SK-N-SH (cell line): ENCODE results near the gene HS1BP3. TPM values are rescaled to one million over a fixed set of nuclear protein-coding genes. Genes with fewer than 3 reads are reported as not detected.

Source experiments
- CTCF ChIA-PET: fragments of 300-600, 350-600 bp; formaldehyde crosslinking; extraction: SDS; loops from one replicate; lab custom pipeline; 2021; lab: Yijun Ruan, JAX
- POLR2A ChIA-PET: fragments of 350-600 bp; sonication (Branson Sonifier 250); formaldehyde crosslinking; extraction: SDS; loops from one replicate; lab custom pipeline; 2020; ENCODE audit warnings: antibody characterized with exemption, inconsistent platforms; lab: Yijun Ruan, JAX
- DNase-seq: peaks from one replicate; pipeline ENCODE4 v3.0.0; 2012
- H2AFZ ChIP-seq: fragments of 200-600 bp; sonication (generic); 2 replicates; pipeline ENCODE4 v1.8.1; 2016; ENCODE audit warnings: antibody characterized with exemption, mild to moderate bottlenecking, low read depth
- H3F3A ChIP-seq: fragments of 200-600 bp; sonication (generic); replicated peaks from 2 replicates; pipeline ENCODE3; 2016; ENCODE audit warnings: antibody characterized with exemption, mild to moderate bottlenecking; ENCODE audit not compliant: insufficient read depth
- H3K27ac ChIP-seq, 2 experiments: fragments of 200-500 bp in 1 of 2; fragments of 200-600 bp in 1 of 2; sonication (Bioruptor generic) in 1 of 2; sonication (generic), shearing (Covaris generic) in 1 of 2; 2 replicates each; pipeline versions ENCODE4 v1.5.1 to v1.6.1; 2014 to 2016; ENCODE audit warnings: low read depth in 2 of 2, inconsistent platforms in 1 of 2, low read length in 1 of 2, mild to moderate bottlenecking in 1 of 2, mixed read lengths in 1 of 2
- H3K27me3 ChIP-seq: fragments of 200-600 bp; sonication (generic), shearing (Covaris generic); 2 replicates; pipeline ENCODE4 v1.6.1; 2016; ENCODE audit warnings: mixed run types; ENCODE audit not compliant: insufficient read depth
- H3K36me3 ChIP-seq, 2 experiments: fragments of 200-500 bp in 1 of 2; fragments of 200-600 bp in 1 of 2; sonication (Bioruptor generic) in 1 of 2; sonication (generic) in 1 of 2; replicated peaks in 1 of 2; 2 replicates each; pipeline versions ENCODE3 to v1.5.1; 2014 to 2016; ENCODE audit warnings: low read length in 1 of 2, mild to moderate bottlenecking in 1 of 2; ENCODE audit not compliant: insufficient read depth in 2 of 2, control insufficient read depth in 1 of 2
- H3K4me1 ChIP-seq, 2 experiments: fragments of 200-500 bp in 1 of 2; fragments of 200-600 bp in 1 of 2; sonication (Bioruptor generic) in 1 of 2; sonication (generic), shearing (Covaris generic) in 1 of 2; 2 replicates each; pipeline versions ENCODE4 v1.5.1 to v1.6.1; 2014 to 2016; ENCODE audit warnings: low read depth in 1 of 2, low read length in 1 of 2, mixed run types in 1 of 2; ENCODE audit not compliant: insufficient read depth in 2 of 2, control insufficient read depth in 1 of 2
- H3K4me2 ChIP-seq: fragments of 200-600 bp; sonication (generic), shearing (Covaris generic); 2 replicates; pipeline ENCODE4 v1.6.1; 2017; ENCODE audit warnings: mixed run types
- H3K4me3 ChIP-seq, 2 experiments: fragments of 200-500 bp in 1 of 2; fragments of 200-600 bp in 1 of 2; sonication (Bioruptor generic) in 1 of 2; sonication (generic), shearing (Covaris generic) in 1 of 2; 2 replicates each; pipeline versions ENCODE4 v1.5.1 to v1.8.1; 2014 to 2016; ENCODE audit warnings: low read depth in 2 of 2, inconsistent platforms in 1 of 2, low read length in 1 of 2, mild to moderate bottlenecking in 1 of 2, mixed read lengths in 1 of 2, moderate library complexity in 1 of 2
- H3K79me2 ChIP-seq: fragments of 200-600 bp; sonication (generic); 2 replicates; pipeline ENCODE4 v1.8.1; 2017; ENCODE audit warnings: mild to moderate bottlenecking; ENCODE audit not compliant: insufficient read depth
- H3K9ac ChIP-seq: fragments of 200-600 bp; sonication (generic); 2 replicates; pipeline ENCODE4 v1.6.1; 2017; ENCODE audit warnings: mixed run types
- H3K9me2 ChIP-seq: fragments of 200-600 bp; sonication (generic); 2 replicates; pipeline ENCODE4 v1.6.1; 2017; ENCODE audit warnings: mixed run types
- H3K9me3 ChIP-seq: fragments of 200-600 bp; sonication (generic); 2 replicates; pipeline ENCODE4 v1.6.1; 2017; ENCODE audit warnings: mixed run types, mild to moderate bottlenecking, moderate library complexity
- H4K20me1 ChIP-seq: fragments of 200-600 bp; sonication (generic); 2 replicates; pipeline ENCODE4 v1.6.1; 2017; ENCODE audit warnings: mild to moderate bottlenecking, mixed run types; ENCODE audit not compliant: insufficient read depth
- ELF1 ChIP-seq: IDR thresholded peaks from 2 replicates; pipeline ENCODE4 v1.4.0; 2012
- EZH2phosphoT487 ChIP-seq: fragments of 200-600 bp; sonication (generic); IDR thresholded peaks from 2 replicates; pipeline ENCODE4 v1.6.1; 2017; ENCODE audit warnings: low read depth, mixed run types, mild to moderate bottlenecking, antibody characterized with exemption, moderate library complexity, borderline replicate concordance
- FOSL2 ChIP-seq: IDR thresholded peaks from 2 replicates; pipeline ENCODE4 v1.4.0; 2012; ENCODE audit warnings: low read depth, mild to moderate bottlenecking, moderate library complexity, borderline replicate concordance
- FOXM1 ChIP-seq: IDR thresholded peaks from 2 replicates; pipeline ENCODE4 v1.4.0; 2012; ENCODE audit warnings: low read depth, mild to moderate bottlenecking
- MAX ChIP-seq: IDR thresholded peaks from 2 replicates; pipeline ENCODE4 v1.4.0; 2012; ENCODE audit warnings: low read depth
- MEF2A ChIP-seq: IDR thresholded peaks from 2 replicates; pipeline ENCODE4 v1.4.0; 2012; ENCODE audit warnings: low read depth, borderline replicate concordance
- POLR2AphosphoS5 ChIP-seq: IDR thresholded peaks from 2 replicates; pipeline ENCODE4 v1.6.1; 2012; ENCODE audit warnings: low read depth, low read length
- RFX5 ChIP-seq: IDR thresholded peaks from 2 replicates; pipeline ENCODE4 v1.6.1; 2012; ENCODE audit warnings: mild to moderate bottlenecking, improper control_type of control experiment, low read length
- SMC3 ChIP-seq: IDR thresholded peaks from 2 replicates; pipeline ENCODE4 v1.6.1; 2012; ENCODE audit warnings: low read depth, low read length, improper control_type of control experiment
- TEAD4 ChIP-seq: IDR thresholded peaks from 2 replicates; pipeline ENCODE4 v1.4.0; 2012; ENCODE audit warnings: mild to moderate bottlenecking, borderline replicate concordance; ENCODE audit not compliant: insufficient read depth
- WGBS: methylation state at CpG from one replicate; pipeline ENCODE4 v1.1.6; 2017; ENCODE audit warnings: low lambda C conversion rate; 5-methylcytosine and 5-hydroxymethylcytosine counted together
- polyA plus RNA-seq, 3 experiments: library from polyadenylated mRNA; depleted of rRNA; stranded (reverse); fragments of >200 nt; gene quantifications; 2 replicates each; pipeline ENCODE4 v1.2.3, GENCODE V29; 2012
- TF ChIP-seq, protein P1 (sequence below): IDR thresholded peaks from 2 replicates; pipeline ENCODE4 v1.4.0; 2012; ENCODE audit warnings: low read depth, borderline replicate concordance
- TF ChIP-seq, protein P2 (sequence below): IDR thresholded peaks from 2 replicates; pipeline ENCODE4; 2012
- TF ChIP-seq, protein P3 (sequence below): fragments of 200-600 bp; sonication (generic); IDR thresholded peaks from 2 replicates; pipeline ENCODE4 v1.6.1; 2017; ENCODE audit warnings: antibody characterized with exemption, mild to moderate bottlenecking, moderate library complexity

Gene HS1BP3
- polyA plus RNA-seq, 1 of the 3 experiments (the other 2 are of a cell fraction), result 20.1 TPM

GRCh38 chr2:20577495-20578235, 73.2 kb downstream of the HS1BP3 start:
- peak overlapping the region in 1 of 2 experiments; percentile 98; a peak in 2 of 4 replicates for H3K27ac ChIP-seq
- peak overlapping the region; percentile 38; the same call in 1 of the 2 replicates for H3K4me2 ChIP-seq
- H3F3A ChIP-seq, result peaks cover 23% of the 10 kb centered on the region
- H3K4me3 ChIP-seq, result no peak overlapping the region
- TF ChIP-seq, protein P1, sequence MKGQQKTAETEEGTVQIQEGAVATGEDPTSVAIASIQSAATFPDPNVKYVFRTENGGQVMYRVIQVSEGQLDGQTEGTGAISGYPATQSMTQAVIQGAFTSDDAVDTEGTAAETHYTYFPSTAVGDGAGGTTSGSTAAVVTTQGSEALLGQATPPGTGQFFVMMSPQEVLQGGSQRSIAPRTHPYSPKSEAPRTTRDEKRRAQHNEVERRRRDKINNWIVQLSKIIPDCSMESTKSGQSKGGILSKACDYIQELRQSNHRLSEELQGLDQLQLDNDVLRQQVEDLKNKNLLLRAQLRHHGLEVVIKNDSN, result no peak
- TF ChIP-seq, protein P2, sequence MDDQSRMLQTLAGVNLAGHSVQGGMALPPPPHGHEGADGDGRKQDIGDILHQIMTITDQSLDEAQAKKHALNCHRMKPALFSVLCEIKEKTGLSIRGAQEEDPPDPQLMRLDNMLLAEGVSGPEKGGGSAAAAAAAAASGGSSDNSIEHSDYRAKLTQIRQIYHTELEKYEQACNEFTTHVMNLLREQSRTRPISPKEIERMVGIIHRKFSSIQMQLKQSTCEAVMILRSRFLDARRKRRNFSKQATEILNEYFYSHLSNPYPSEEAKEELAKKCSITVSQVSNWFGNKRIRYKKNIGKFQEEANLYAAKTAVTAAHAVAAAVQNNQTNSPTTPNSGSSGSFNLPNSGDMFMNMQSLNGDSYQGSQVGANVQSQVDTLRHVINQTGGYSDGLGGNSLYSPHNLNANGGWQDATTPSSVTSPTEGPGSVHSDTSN, result no peak
- TF ChIP-seq POLR2AphosphoS5 (no peak), SMC3 (no peak), FOSL2 (no peak), RFX5 (no peak)
- TF ChIP-seq, protein P3, sequence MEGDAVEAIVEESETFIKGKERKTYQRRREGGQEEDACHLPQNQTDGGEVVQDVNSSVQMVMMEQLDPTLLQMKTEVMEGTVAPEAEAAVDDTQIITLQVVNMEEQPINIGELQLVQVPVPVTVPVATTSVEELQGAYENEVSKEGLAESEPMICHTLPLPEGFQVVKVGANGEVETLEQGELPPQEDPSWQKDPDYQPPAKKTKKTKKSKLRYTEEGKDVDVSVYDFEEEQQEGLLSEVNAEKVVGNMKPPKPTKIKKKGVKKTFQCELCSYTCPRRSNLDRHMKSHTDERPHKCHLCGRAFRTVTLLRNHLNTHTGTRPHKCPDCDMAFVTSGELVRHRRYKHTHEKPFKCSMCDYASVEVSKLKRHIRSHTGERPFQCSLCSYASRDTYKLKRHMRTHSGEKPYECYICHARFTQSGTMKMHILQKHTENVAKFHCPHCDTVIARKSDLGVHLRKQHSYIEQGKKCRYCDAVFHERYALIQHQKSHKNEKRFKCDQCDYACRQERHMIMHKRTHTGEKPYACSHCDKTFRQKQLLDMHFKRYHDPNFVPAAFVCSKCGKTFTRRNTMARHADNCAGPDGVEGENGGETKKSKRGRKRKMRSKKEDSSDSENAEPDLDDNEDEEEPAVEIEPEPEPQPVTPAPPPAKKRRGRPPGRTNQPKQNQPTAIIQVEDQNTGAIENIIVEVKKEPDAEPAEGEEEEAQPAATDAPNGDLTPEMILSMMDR, result no peak
- CTCF ChIA-PET, result interaction anchor here (0.7 to 0.9 kb wide), 2 partner anchors 26 to 37 kb away, joined by 3 read pairs; no protein-coding TSS in a partner anchor
- H3K79me2 ChIP-seq, result no peaks in the 10 kb centered on the region
- H3K9ac ChIP-seq, result no peak overlapping the region
- DNase-seq, result no peak
- 86% methylated on average over 7 of the region's 12 CpGs for WGBS
- no peaks in the 10 kb centered on the region for H4K20me1 ChIP-seq
- no peaks in the 10 kb centered on the region for H3K36me3 ChIP-seq
- POLR2A ChIA-PET, result interaction anchor here (3.9 kb wide), 1 partner anchor 130 kb away, joined by 17 read pairs; the partner anchor contains the start of gene RHOB
- no peak overlapping the region for H2AFZ ChIP-seq
- H3K9me2 ChIP-seq, result no peaks in the 10 kb centered on the region
- H3K27me3 ChIP-seq, result no peaks in the 10 kb centered on the region
- H3K9me3 ChIP-seq, result no peaks in the 10 kb centered on the region
- peaks cover 26 to 44% of the 10 kb centered on the region in 2 experiments; a peak in 3 of 4 replicates for H3K4me1 ChIP-seq

DNA sequence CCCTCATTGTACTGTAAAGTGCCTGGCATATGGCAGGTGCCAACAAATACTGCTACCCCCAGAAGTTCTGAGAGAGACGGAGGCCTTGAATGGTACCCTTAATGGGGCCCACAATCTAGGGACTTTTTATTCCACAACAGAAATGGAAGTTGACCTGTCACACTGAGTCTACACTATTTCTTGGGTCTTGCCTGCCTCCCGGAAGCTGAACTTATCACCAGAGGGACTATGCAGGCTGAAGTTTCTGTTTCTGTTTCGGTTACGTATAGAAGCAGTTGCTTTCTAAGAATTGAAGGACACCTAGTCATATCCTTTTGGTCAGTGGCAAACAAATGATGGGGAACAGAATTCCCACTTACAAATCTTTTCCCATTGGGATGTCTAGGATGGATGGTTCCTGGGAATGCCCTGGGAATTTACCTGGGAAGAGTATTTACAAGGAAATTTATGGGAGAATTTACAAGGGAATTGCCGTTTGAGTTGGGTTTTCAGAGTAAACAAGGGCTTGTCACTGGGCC, 74.2 kb downstream of the HS1BP3 start:
- WGBS, result 99% methylated on average over 5 of the region's 5 CpGs
- CTCF ChIA-PET, result interaction anchor here (0.7 to 1.4 kb wide), 4 partner anchors 25 to 122 kb away, joined by 3 read pairs; no protein-coding TSS in a partner anchor
- Histone ChIP-seq H3K36me3 (no peaks in the 10 kb centered on the region), H2AFZ (no peak overlapping the region), H3K27me3 (no peaks in the 10 kb centered on the region), H4K20me1 (no peaks in the 10 kb centered on the region), H3K9ac (no peak overlapping the region), H3K9me2 (no peaks in the 10 kb centered on the region), H3K4me3 (no peak overlapping the region), H3K4me1 (peaks cover 26 to 44% of the 10 kb centered on the region in 2 experiments; a peak in 3 of 4 replicates), H3K4me2 (no peak overlapping the region), H3K27ac (no peak overlapping the region), H3F3A (peaks cover 23% of the 10 kb centered on the region), H3K9me3 (no peaks in the 10 kb centered on the region), H3K79me2 (no peaks in the 10 kb centered on the region)
- TF ChIP-seq RFX5 (no peak), TEAD4 (no peak), FOXM1 (no peak), MEF2A (no peak), ELF1 (no peak), EZH2phosphoT487 (no peak), MAX (no peak)
- TF ChIP-seq, protein P1, result no peak
- TF ChIP-seq, protein P2, result no peak
- DNase-seq, result no peak
- POLR2A ChIA-PET, result interaction anchor here (3.3 to 3.9 kb wide), 2 partner anchors 129 to 130 kb away, joined by 13 to 17 read pairs; partner anchors contain the start of gene RHOB
